ENCODE measurements around the gene KLC4.
"Not testable (repeated sequence)": the region's sequence is repeated elsewhere in the genome, so short reads cannot be mapped to it uniquely, and the experiment has no call there.

The KLC4 gene

GRCh38 chr6:43037197-43037596 is 22.2 kb upstream of the KLC4 start:
- DNase-seq = no peak

- no peak for DNase-seq
These were observed 21.7 kb upstream of the KLC4 start for GRCh38 chr6:43037706-43038105.

- DNase-seq = no peak
These were observed 20.7 kb upstream of the KLC4 start for GRCh38 chr6:43038727-43039126.

- no peak for DNase-seq
These were observed 18.7 kb upstream of the KLC4 start for GRCh38 chr6:43040542-43041257.

- DNase-seq = not testable (repeated sequence)
These were observed 18.0 kb upstream of the KLC4 start for GRCh38 chr6:43041475-43041874.

GRCh38 chr6:43043310-43043709 is 16.1 kb upstream of the KLC4 start:
- DNase-seq = no peak

GRCh38 chr6:43045371-43045930 is 14.0 kb upstream of the KLC4 start:
- no peak for DNase-seq

GRCh38 chr6:43047998-43048397 is 11.4 kb upstream of the KLC4 start:
- DNase-seq = no peak

- no peak for DNase-seq
These were observed 8.4 kb upstream of the KLC4 start for GRCh38 chr6:43050981-43051380.

GRCh38 chr6:43052225-43052841 is 7.1 kb upstream of the KLC4 start:
- no peak for DNase-seq

- DNase-seq = no peak
These were observed 6.4 kb upstream of the KLC4 start for GRCh38 chr6:43052842-43053544.

GRCh38 chr6:43053545-43054205 is 5.8 kb upstream of the KLC4 start, which contains the start of gene CUL7:
CUL7 (minus strand) TSS chr6:43053851; CDS start chr6:43052788, 1,063 bp downstream.
- peak; percentile 80 for DNase-seq

- DNase-seq = no peak
These were observed 5.1 kb upstream of the KLC4 start for GRCh38 chr6:43054206-43054943.

- no peak for DNase-seq
These were observed 3.5 kb upstream of the KLC4 start for GRCh38 chr6:43055966-43056365.

- no peak for DNase-seq
These were observed 900 bp upstream of the KLC4 start for GRCh38 chr6:43058531-43058930.

GRCh38 chr6:43060034-43060754 is 763 bp downstream of the KLC4 start:
- no peak for DNase-seq

- DNase-seq = no peak
These were observed 1.6 kb downstream of the KLC4 start for GRCh38 chr6:43060755-43061633.

- DNase-seq = no peak
These were observed 2.4 kb downstream of the KLC4 start for GRCh38 chr6:43061861-43062260.

GRCh38 chr6:43062818-43063217 is 3.4 kb downstream of the KLC4 start:
- DNase-seq = no peak

GRCh38 chr6:43070028-43070632 is 10.7 kb downstream of the KLC4 start:
- DNase-seq = no peak
